BE2C (cell line): Measurements from ENCODE around the gene LAMTOR2.

Experiments used
- DNase-seq: peaks from one replicate; pipeline ENCODE4 v3.0.0-alpha.2; 2020
- H3K27me3 ChIP-seq: fragments of 250-450 bp; sonication (Bioruptor Pico); 2 replicates; pipeline ENCODE4 v1.5.1; 2020; ENCODE audit warnings: mild to moderate bottlenecking
- H3K36me3 ChIP-seq: fragments of 250-450 bp; sonication (Bioruptor Pico); 2 replicates; pipeline ENCODE4 v1.5.1; 2020; ENCODE audit warnings: mild to moderate bottlenecking
- H3K4me1 ChIP-seq: fragments of 250-450 bp; sonication (Bioruptor Pico); 2 replicates; pipeline ENCODE4 v1.5.1; 2020
- H3K4me3 ChIP-seq: 2 replicates; pipeline ENCODE4 v1.5.1; 2011; ENCODE audit warnings: low read depth, low read length
- H3K9me3 ChIP-seq: fragments of 250-450 bp; sonication (Bioruptor Pico); 2 replicates; pipeline ENCODE4 v1.5.1; 2020
- TF ChIP-seq, protein P1 (sequence below): IDR thresholded peaks from 2 replicates; pipeline ENCODE4 v1.5.1; 2012; ENCODE audit warnings: mild to moderate bottlenecking, low read depth, low read length

The LAMTOR2 gene

GRCh38 chr1:156048663-156049258, 5.8 kb upstream of the LAMTOR2 start:
- H3K9me3 ChIP-seq, result no peaks in the 10 kb centered on the region
- H3K27me3 ChIP-seq, result no peaks in the 10 kb centered on the region
- no peak for DNase-seq
- peaks cover 41% of the 10 kb centered on the region for H3K36me3 ChIP-seq
- TF ChIP-seq, protein P1, sequence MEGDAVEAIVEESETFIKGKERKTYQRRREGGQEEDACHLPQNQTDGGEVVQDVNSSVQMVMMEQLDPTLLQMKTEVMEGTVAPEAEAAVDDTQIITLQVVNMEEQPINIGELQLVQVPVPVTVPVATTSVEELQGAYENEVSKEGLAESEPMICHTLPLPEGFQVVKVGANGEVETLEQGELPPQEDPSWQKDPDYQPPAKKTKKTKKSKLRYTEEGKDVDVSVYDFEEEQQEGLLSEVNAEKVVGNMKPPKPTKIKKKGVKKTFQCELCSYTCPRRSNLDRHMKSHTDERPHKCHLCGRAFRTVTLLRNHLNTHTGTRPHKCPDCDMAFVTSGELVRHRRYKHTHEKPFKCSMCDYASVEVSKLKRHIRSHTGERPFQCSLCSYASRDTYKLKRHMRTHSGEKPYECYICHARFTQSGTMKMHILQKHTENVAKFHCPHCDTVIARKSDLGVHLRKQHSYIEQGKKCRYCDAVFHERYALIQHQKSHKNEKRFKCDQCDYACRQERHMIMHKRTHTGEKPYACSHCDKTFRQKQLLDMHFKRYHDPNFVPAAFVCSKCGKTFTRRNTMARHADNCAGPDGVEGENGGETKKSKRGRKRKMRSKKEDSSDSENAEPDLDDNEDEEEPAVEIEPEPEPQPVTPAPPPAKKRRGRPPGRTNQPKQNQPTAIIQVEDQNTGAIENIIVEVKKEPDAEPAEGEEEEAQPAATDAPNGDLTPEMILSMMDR, result no peak
- no peaks in the 10 kb centered on the region for H3K4me1 ChIP-seq
- no peak overlapping the region for H3K4me3 ChIP-seq

DNA sequence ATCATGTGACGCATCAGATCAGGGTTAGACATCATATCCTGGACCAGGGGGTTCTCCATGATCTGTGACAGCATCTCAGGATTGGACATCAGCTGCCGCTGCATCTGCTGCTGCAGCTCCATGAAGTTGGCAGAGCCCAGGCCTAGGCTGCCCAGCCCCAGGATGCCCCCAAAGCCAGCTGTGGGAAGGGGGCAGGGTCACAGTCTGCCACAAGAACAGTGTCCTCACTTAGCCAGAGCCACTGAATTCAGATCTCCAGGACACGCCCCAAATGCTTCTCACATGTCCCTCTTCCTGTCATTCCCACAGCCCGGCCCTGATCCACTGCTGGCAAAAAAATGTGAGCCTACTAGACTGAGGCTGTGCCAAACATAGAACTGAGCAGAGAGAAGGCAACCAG, 4.2 kb upstream of the LAMTOR2 start:
- H3K36me3 ChIP-seq, result peaks cover 33% of the 10 kb centered on the region
- no peak overlapping the region for H3K4me3 ChIP-seq
- no peak for DNase-seq
- H3K27me3 ChIP-seq, result no peaks in the 10 kb centered on the region
- TF ChIP-seq, protein P1, result no peak
- H3K9me3 ChIP-seq, result no peaks in the 10 kb centered on the region
- H3K4me1 ChIP-seq, result no peaks in the 10 kb centered on the region

- TF ChIP-seq, protein P1, result no peak
- Histone ChIP-seq H3K36me3 (peaks cover 33% of the 10 kb centered on the region), H3K4me1 (no peaks in the 10 kb centered on the region), H3K4me3 (no peak overlapping the region), H3K27me3 (no peaks in the 10 kb centered on the region), H3K9me3 (no peaks in the 10 kb centered on the region)
- DNase-seq, result no peak
Observed at GRCh38 chr1:156051011-156051725, 3.4 kb upstream of the LAMTOR2 start.

DNA sequence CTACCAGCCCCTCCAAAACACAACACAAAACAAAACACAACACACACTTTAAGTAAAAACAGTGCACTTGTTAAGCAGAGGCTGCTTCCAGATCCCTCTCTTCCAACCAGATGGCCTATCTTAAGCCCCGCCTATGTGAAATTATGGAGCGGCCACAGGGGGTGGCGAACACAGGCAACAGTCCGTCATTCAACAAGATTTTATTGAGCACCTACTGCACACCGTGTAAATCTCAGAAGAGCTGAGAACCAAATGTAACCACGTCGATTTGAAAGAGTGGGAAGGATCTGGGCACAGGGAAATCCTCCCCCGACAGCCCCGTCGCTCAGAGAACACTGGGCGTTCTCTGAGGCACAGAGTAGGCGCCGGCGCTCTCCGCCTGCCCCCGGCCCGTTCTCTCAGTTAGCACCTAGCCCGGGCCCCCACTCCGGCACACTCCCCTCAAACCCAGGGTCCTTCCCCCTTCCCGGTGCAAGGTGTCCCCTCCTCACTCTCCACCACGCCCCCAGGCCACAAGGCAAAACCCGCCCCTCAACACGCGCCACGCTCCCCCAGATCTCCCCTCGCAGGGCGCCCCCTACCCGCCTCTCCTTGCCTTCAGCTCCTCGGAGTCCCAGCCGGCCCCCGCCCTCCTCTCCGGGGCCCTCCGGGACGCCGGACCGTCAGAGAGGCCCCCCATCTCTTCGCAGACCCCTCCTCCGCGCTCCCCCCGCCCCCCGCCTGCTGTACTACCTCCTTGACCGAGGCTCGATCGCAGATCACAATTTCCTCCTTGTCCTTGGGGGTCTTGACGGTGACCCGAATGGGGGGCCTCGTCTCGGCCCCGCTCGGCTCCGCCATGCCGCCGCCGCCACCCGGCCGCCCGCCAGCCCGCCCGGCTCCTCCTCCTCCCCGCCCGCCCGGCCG, 1.5 kb upstream of the LAMTOR2 start:
- H3K36me3 ChIP-seq, result peaks cover 24% of the 10 kb centered on the region
- no peaks in the 10 kb centered on the region for H3K27me3 ChIP-seq
- H3K4me3 ChIP-seq, result peak overlapping the region; percentile 78
- DNase-seq, result peak; percentile 81
- no peaks in the 10 kb centered on the region for H3K4me1 ChIP-seq
- no peaks in the 10 kb centered on the region for H3K9me3 ChIP-seq
- TF ChIP-seq, protein P1, result peak; percentile 37

DNA sequence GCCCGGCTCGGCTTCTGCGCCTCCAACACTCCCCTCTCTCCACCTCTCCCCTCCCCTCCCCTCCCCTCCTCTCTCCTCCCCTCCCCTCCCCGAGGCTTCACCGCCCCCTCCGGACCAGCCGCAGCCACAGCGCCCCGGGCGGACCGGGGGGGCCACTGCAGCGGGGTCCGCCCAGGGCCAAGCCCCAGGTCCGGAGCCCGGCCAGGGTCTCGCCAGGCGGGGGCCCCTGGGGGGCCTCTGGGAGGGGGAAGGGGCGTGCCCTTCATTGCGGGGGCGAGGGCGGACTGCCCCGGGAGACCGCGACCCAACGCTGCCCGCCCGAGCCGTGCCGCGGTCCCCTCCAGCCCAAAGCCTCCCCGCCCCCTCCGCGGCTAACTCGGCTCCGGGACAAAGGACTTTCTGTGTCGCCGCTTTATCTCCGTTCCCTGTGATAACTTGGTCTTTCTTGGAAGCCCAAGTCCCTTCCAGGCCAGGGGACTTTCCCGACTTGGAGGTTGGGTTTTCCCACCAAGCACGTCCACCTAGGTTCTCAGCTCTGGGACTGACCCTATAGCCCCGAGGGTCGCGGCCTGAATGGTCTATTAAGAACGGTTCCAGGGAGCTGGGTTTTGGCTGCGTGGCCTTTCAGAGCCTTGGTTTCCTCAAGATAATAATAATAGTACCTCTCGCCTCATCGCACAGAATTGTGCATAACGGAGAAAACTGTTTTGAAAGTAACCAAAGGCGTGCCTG, 648 bp upstream of the LAMTOR2 start, which contains the start of gene UBQLN4:
Gene UBQLN4 (minus strand): TSS at position 31 of the 732 bp plus-strand sequence. CDS start 97 bp downstream, outside the sequence.
- TF ChIP-seq, protein P1, result peak; percentile 26
- H3K4me3 ChIP-seq, result peak within 1 kb of the TSS; percentile 95
- DNase-seq, result peak; percentile 93
- no peaks in the 10 kb centered on the region for H3K4me1 ChIP-seq
- no peaks in the 10 kb centered on the region for H3K9me3 ChIP-seq
- no peaks in the 10 kb centered on the region for H3K27me3 ChIP-seq
- peaks cover 16% of the 10 kb centered on the region for H3K36me3 ChIP-seq
